WI38 (cell line): ENCODE measurements around the gene SHOC2.

Experiments used
- H3K4me3 ChIP-seq: 2 replicates; pipeline ENCODE4 v1.5.1; 2011; ENCODE audit warnings: low read depth, mild to moderate bottlenecking, control low read depth, low read length
- CTCF ChIP-seq: IDR thresholded peaks from 2 replicates; pipeline ENCODE4 v1.5.1; 2012; ENCODE audit warnings: low read depth, mild to moderate bottlenecking, control low read depth, low read length

The SHOC2 gene

GRCh38 chr10:110887560-110887959 lies 31.8 kb upstream of the SHOC2 start:
- TF ChIP-seq CTCF: no peak
- H3K4me3 ChIP-seq: no peak overlapping the region

GRCh38 chr10:110892602-110893288 lies 26.7 kb upstream of the SHOC2 start:
- no peak overlapping the region for H3K4me3 ChIP-seq
- TF ChIP-seq CTCF: no peak

DNA sequence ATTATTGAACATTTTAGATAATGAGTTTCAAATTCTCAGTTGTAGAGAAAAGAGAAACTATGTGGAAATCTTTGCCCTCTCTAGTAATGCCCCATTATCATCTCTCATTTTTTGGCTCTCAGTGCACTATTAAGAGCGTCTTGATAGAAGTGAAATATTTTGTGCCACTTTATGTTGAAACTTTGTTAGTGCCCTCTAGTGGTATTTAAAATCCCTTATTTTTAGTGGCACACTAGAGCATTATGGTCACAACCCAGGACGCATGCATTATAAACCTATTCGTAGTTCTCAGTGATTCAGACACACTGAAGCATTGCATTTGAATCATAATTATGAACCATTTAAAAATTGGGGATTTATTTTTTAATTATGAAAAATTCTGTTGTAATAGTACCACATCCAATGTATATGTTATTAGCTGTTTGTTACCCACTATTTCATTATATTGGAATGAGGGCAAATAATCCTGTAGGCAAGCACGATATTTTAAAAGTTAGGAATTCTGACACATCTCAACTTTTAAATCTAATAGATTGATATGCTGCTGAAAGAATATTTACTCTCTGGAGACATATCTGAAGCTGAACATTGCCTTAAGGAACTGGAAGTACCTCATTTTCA lies 25.7 kb upstream of the SHOC2 start:
- no peak overlapping the region for H3K4me3 ChIP-seq
- TF ChIP-seq CTCF: no peak; the same call in 1 of the 2 replicates

DNA sequence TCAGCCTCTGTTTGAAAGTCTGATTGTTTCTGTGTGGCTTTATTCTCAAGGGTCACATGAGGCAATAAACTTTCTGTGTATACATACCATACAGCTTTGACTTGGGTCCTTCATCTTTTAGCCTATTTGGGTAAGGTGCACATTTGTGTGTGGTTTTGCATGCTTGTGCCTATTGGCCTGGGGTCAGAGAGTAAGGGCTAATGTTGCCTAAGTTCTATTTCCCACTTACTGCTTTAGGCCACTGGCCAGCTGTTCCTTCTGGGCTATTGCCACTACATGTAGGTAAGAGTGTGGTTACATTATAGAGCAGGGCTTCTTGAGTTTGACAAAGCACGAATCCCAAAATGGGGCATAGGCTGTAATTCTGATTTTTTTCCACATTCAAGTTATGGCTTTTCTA lies 22.2 kb upstream of the SHOC2 start:
- no peak overlapping the region for H3K4me3 ChIP-seq
- TF ChIP-seq CTCF: no peak

- no peak for TF ChIP-seq CTCF
Measured at GRCh38 chr10:110898391-110898790, 21.0 kb upstream of the SHOC2 start.

GRCh38 chr10:110900983-110901382 lies 18.4 kb upstream of the SHOC2 start:
- no peak overlapping the region for H3K4me3 ChIP-seq
- no peak for TF ChIP-seq CTCF

More at GRCh38 chr10:110898391-110898790, 21.0 kb upstream of the SHOC2 start:
- no peak overlapping the region for H3K4me3 ChIP-seq
